BE2C (cell line): ENCODE data around the gene LSS.

Experiments used
- DNase-seq: peaks from one replicate; pipeline ENCODE4 v3.0.0-alpha.2; 2020
- H3K27me3 ChIP-seq: fragments of 250-450 bp; sonication (Bioruptor Pico); 2 replicates; pipeline ENCODE4 v1.5.1; 2020; ENCODE audit warnings: mild to moderate bottlenecking
- H3K36me3 ChIP-seq: fragments of 250-450 bp; sonication (Bioruptor Pico); 2 replicates; pipeline ENCODE4 v1.5.1; 2020; ENCODE audit warnings: mild to moderate bottlenecking
- H3K4me1 ChIP-seq: fragments of 250-450 bp; sonication (Bioruptor Pico); 2 replicates; pipeline ENCODE4 v1.5.1; 2020
- H3K4me3 ChIP-seq: 2 replicates; pipeline ENCODE4 v1.5.1; 2011; ENCODE audit warnings: low read depth, low read length
- H3K9me3 ChIP-seq: fragments of 250-450 bp; sonication (Bioruptor Pico); 2 replicates; pipeline ENCODE4 v1.5.1; 2020
- CTCF ChIP-seq: IDR thresholded peaks from 2 replicates; pipeline ENCODE4 v1.5.1; 2012; ENCODE audit warnings: mild to moderate bottlenecking, low read depth, low read length

The LSS gene

DNA sequence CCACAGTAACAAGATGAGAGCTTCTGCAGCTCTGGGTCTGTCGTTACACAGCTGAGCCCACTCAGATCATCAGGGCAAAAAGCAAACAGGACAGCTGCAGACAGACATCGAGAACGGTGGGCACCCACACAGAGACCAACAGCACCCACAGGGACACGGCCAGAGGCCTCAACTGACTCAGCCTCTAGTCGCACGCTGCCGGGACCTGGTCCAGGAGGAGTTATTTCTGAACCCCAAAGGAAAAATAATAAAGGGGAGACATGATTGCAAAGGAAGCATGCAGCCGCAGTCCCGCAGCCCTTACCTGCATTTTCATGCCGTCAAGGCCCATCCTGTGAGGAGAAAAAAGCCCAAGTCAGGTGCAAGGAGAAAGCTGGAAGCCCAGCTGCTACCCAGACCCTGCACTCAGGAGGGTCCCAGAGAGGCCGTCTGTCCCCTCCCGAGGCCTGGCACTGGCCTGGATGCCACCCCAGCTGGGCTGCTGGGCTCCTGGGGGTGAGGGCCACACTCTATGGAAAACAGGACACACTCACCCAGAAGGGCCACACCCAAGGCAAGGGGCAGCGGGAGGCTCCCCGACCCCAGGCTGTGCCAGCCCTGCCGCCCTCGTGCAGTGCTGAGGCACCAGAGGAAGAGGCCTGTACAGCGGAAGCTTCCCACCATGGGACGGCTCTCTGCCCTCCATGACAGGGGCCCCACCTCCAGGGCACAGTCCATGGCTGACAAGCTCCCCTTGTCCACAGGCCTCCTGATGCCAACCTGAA is 15.7 kb downstream of the LSS start:
- H3K4me3 ChIP-seq, result no peak overlapping the region
- peaks cover 44% of the 10 kb centered on the region for H3K36me3 ChIP-seq
- H3K27me3 ChIP-seq, result no peaks in the 10 kb centered on the region
- TF ChIP-seq CTCF, result no peak
- H3K9me3 ChIP-seq, result no peaks in the 10 kb centered on the region
- H3K4me1 ChIP-seq, result peaks cover 12% of the 10 kb centered on the region
- peak; percentile 4 for DNase-seq

DNA sequence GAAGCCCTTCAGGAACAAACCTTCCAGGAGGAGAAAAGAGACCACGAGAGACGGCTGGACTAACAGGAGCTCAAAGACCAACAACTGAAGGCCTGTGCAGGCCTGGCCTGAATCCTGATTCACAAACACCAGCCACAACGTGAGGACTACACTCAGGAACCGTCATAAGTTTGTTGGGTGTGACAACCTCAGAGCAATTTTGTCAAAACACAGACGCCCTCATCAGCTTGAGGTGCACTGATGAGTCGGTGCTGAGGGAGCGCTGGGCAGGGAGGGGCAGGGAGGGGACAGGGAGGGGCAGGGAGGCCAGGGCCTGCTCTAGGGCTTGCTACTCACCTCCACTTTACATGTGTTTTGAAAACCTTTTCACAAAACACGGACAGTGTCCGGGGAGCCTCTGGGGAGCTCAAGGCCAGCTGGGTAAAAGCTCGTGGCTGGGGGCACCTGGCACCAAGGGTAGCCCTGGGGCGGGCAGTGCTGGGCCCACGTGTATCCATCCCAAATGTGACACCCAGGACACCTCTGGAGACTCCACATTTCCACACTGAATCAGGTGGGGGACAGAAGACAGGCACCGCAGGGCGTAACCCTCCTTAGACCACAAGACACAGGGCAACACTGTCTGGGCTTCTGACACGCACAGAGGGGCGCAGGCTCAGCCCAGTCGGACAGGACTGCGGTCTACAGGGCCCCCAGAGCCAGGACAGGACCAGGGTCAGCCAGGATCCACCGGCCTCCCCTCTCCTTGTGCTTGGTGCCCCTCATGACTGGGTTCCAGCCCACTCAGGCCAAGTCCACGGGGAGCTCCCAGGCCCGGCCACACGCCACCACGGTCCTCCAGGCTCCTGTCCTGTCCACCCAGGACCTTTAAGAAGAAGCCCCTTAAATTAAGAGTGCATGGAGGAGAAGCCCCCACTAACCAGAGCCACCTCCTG is 16.5 kb downstream of the LSS start:
- Histone ChIP-seq H3K9me3 (no peaks in the 10 kb centered on the region), H3K27me3 (no peaks in the 10 kb centered on the region), H3K4me1 (peaks cover 12% of the 10 kb centered on the region), H3K4me3 (no peak overlapping the region), H3K36me3 (peaks cover 52% of the 10 kb centered on the region)
- TF ChIP-seq CTCF, result no peak
- peak; percentile 2 for DNase-seq

GRCh38 chr21:46211376-46211775 is 17.2 kb downstream of the LSS start:
- DNase-seq, result no peak
- Histone ChIP-seq H3K4me3 (no peak overlapping the region), H3K4me1 (peaks cover 12% of the 10 kb centered on the region), H3K9me3 (no peaks in the 10 kb centered on the region), H3K27me3 (no peaks in the 10 kb centered on the region), H3K36me3 (peaks cover 56% of the 10 kb centered on the region)
- no peak for TF ChIP-seq CTCF

DNA sequence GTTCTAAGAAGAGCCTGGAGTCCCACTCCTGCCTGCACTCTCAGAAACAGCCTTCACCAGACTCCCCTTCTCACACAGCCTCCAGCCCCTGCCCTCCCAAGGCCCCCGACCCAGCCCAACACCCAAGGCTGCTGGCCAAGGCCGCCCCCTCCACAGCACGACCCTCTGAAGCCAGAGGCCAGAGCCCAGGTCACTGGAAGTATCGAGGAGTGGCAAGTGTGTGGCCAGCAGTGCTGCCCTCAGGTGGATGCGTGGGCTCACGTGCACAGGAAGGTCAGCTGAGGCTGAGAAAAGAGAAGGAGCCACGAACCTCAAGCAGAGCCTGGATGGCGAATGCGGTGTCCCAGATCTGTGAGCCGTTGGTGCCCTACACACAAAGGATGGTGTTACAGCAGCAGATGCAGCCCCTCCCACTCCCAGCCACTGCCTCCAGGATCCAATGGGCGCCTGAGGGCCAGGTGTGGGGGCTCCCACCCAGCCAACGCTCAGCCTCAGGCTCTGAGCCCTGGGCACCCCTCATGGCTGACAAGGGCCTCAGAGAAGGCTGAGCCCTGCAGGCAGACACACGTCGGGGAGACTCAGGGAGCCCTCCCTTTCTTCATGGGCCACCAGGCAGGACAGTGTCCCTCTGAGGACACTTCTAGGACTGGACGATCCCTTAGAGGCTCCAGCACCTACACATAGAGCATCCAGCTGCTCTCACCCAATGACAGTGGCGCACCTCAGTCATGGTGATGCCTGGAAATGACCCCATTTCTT is 18.0 kb downstream of the LSS start:
- H3K4me3 ChIP-seq, result no peak overlapping the region
- no peaks in the 10 kb centered on the region for H3K27me3 ChIP-seq
- peak; percentile 18; the same call in 1 of the 2 replicates for TF ChIP-seq CTCF
- peaks cover 56% of the 10 kb centered on the region for H3K36me3 ChIP-seq
- peak; percentile 3 for DNase-seq
- peaks cover 12% of the 10 kb centered on the region for H3K4me1 ChIP-seq
- H3K9me3 ChIP-seq, result no peaks in the 10 kb centered on the region

- Histone ChIP-seq H3K4me1 (peaks cover 8% of the 10 kb centered on the region), H3K9me3 (no peaks in the 10 kb centered on the region), H3K36me3 (peaks cover 58% of the 10 kb centered on the region), H3K27me3 (no peaks in the 10 kb centered on the region), H3K4me3 (no peak overlapping the region)
- no peak for TF ChIP-seq CTCF
- DNase-seq, result peak; percentile 8
These were observed 19.5 kb downstream of the LSS start for GRCh38 chr21:46208761-46209721.
